ENCODE data around the gene ARMC6.
"Not testable (repeated sequence)": the region's sequence is repeated elsewhere in the genome, so short reads cannot be mapped to it uniquely, and the experiment has no call there.

The ARMC6 gene

DNA sequence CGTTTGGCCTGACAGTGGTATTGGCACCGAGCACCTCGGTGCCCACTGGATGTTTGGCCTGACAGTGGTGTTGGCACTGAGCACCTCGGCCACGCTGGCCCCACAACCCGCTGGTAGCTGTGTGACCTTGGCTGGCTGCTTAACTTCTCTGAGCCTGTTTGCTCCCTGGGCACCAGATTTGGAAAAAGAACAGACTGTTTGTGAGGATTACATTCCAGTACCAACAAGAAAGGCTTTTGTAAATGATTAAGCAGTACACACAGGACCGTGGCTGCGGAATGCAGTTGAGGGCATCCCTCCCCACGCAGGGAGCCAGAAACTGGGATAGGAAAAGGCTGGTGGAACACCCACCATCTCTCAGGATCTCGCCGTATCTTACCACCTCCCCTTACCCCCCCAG lies 62.3 kb downstream of the ARMC6 start:
- H3K27me3 ChIP-seq (replicated peaks; ENCODE audit: control insufficient read depth, insufficient read depth, low read length), result no peaks in the 10 kb centered on the region
- TF ChIP-seq, protein P1, sequence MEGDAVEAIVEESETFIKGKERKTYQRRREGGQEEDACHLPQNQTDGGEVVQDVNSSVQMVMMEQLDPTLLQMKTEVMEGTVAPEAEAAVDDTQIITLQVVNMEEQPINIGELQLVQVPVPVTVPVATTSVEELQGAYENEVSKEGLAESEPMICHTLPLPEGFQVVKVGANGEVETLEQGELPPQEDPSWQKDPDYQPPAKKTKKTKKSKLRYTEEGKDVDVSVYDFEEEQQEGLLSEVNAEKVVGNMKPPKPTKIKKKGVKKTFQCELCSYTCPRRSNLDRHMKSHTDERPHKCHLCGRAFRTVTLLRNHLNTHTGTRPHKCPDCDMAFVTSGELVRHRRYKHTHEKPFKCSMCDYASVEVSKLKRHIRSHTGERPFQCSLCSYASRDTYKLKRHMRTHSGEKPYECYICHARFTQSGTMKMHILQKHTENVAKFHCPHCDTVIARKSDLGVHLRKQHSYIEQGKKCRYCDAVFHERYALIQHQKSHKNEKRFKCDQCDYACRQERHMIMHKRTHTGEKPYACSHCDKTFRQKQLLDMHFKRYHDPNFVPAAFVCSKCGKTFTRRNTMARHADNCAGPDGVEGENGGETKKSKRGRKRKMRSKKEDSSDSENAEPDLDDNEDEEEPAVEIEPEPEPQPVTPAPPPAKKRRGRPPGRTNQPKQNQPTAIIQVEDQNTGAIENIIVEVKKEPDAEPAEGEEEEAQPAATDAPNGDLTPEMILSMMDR (IDR thresholded peaks at IDR 0.05; ENCODE audit: insufficient read depth, low read length, poor library complexity, severe bottlenecking), result no peak

DNA sequence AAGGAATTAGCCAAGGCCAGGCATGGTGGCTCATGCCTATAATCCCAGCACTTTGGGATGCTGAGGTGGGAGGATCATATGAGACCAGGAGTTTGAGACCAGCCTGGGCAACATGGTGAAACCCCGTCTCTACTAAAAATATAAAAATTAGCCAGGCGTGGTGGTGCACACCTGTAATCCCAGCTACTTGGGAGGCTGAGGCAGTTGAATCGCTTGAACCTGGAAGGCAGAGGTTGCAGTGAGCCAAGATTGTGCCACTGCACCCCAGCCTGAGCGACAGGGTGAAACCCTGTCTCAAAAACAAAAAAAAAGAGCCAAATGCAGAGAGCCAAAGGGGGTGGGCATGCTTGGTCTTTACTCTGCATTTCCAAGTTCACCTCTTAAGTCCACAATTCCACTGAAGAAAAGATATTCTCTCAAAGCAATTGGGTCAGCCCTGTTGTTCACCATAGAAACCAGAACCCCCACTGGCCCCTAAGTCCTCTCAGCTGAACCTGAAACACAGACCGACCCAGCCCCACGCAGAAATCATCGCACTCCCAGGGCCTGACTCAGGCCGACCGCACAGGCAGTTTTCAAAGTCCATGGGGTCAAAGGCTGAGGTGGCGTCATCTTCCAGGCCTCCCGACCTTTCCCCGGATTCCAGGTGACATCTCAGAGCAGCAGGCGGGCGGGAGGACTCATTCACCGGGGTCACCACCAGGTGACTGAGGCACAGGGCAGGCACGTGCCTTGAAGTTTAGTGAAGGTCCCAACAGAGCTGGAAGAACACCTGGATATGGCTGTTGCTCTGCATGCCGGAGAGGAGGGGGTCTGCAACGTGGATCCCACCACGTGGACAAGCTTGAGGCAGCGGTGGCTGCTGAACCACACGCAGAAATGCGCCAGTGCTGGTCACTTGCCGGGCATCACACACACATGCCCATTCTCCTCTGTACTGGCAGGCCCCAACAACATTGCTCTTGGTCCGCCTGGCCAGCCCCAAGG lies 63.5 kb downstream of the ARMC6 start:
- Histone ChIP-seq H3K4me3 (replicated peaks; ENCODE audit: low read depth, low read length) (no peak overlapping the region), H3K27me3 (replicated peaks; ENCODE audit: control insufficient read depth, insufficient read depth, low read length) (no peaks in the 10 kb centered on the region), H3K36me3 (ENCODE audit: control insufficient read depth, insufficient read depth, low read length) (peaks cover 14% of the 10 kb centered on the region)
- no peak for DNase-seq (ENCODE audit: extremely low read depth, insufficient read length)
- TF ChIP-seq, protein P1 (IDR thresholded peaks at IDR 0.05; ENCODE audit: insufficient read depth, low read length, poor library complexity, severe bottlenecking), result no peak

More for the DNA sequence above, 62.3 kb downstream of the ARMC6 start:
- Histone ChIP-seq H3K36me3 (ENCODE audit: control insufficient read depth, insufficient read depth, low read length) (peaks cover 11% of the 10 kb centered on the region), H3K4me3 (replicated peaks; ENCODE audit: low read depth, low read length) (no peak overlapping the region)
- no peak for DNase-seq (ENCODE audit: extremely low read depth, insufficient read length)

DNA sequence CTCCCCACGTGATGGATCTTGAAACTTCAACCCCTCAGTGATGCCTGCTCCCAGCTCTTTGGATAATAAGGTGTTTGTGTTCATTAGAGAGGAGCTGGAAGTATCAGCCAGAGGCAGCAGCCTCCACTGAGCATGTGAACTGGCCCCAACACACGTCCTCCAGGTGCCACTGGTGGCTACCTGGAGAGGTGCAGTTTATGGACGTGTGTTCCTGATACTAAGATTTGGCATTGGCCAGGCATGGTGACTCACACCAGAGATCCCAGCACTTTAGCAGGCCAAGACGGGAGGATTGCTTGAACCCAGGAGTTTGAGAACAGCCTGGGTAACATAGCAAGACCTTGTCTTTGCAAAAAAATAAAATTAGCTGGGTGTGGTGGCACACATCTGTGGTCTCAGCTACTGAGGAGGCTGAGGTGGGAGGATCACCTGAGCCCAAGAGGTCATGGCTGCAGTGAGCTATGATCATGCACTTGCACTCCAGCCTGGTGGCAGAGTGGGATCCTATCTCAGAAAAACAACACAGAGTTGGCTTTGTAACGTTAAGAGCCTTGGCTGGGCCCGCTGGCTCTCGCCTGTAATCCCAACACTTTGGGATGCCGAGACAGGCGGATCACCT lies 64.8 kb downstream of the ARMC6 start:
- Histone ChIP-seq H3K36me3 (ENCODE audit: control insufficient read depth, insufficient read depth, low read length) (peaks cover 14% of the 10 kb centered on the region), H3K27me3 (replicated peaks; ENCODE audit: control insufficient read depth, insufficient read depth, low read length) (no peaks in the 10 kb centered on the region), H3K4me3 (replicated peaks; ENCODE audit: low read depth, low read length) (no peak overlapping the region)
- DNase-seq (ENCODE audit: extremely low read depth, insufficient read length), result no peak
- TF ChIP-seq, protein P1 (IDR thresholded peaks at IDR 0.05; ENCODE audit: insufficient read depth, low read length, poor library complexity, severe bottlenecking), result no peak

DNA sequence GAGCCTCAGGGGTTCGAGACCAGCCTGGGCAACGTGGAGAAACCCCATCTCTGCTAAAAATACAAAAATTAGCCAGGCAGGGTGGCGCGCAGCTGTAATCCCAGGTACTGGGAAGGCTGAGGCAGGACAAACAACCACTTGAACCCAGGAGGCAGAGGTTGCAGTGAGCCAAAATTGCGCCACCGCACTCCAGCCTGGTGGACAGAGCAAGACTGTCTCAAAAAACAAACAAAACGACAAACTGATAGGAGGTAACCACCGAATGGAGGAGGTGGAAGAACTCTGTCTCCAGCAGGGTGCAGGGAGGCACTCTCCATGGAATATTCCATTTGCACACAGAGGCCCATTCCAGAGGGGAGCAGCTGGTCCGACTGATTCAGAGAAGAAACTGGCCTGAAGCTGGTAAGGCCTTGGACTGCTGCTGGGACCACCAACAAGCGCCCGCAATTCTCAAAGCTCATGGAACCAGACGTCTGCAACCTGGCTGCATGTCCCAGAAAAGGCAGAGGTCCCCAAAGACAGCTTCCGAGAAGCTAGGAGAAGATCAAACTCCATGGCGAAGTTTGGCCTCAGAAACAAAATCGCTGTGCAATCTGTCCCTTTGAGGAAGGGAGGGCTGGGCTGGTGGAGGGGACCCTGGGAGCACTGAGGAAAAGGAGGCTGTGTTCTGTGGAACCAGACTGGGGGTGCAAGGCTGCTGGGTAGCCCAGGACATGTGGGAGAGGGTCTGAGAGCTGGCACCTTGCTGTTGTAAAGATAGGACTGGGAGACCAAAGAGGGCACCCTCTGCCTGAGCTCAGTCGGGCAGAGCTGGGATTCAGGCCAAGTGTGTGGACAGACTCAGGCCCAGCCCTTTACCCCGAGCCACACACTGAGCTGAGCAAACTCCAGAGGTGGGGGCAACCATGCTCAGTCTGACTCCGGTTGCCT lies 65.6 kb downstream of the ARMC6 start:
- no peaks in the 10 kb centered on the region for H3K27me3 ChIP-seq (replicated peaks; ENCODE audit: control insufficient read depth, insufficient read depth, low read length)
- H3K36me3 ChIP-seq (ENCODE audit: control insufficient read depth, insufficient read depth, low read length), result peaks cover 14% of the 10 kb centered on the region
- TF ChIP-seq, protein P1 (IDR thresholded peaks at IDR 0.05; ENCODE audit: insufficient read depth, low read length, poor library complexity, severe bottlenecking), result no peak
- no peak for DNase-seq (ENCODE audit: extremely low read depth, insufficient read length)
- H3K4me3 ChIP-seq (replicated peaks; ENCODE audit: low read depth, low read length), result no peak overlapping the region

DNA sequence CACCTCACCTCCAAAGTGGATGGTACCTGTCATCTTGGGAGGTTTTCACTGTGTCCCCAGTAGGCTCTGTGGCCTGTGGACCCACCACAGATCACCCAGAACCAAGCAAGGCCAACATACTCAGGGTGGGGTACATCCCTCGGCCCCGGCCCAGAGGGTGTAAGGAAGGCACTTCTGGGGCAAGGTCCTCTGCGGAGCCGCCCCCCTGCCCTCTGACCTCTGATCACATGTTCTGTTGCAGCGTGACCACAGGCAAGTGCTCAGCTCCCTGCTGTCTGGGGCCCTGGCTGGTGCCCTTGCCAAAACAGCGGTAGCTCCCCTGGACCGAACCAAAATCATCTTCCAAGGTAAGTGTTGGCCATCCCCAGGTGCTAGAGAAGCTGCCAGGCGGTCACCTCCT lies 68.1 kb downstream of the ARMC6 start:
- Histone ChIP-seq H3K4me3 (replicated peaks; ENCODE audit: low read depth, low read length) (no peak overlapping the region), H3K27me3 (replicated peaks; ENCODE audit: control insufficient read depth, insufficient read depth, low read length) (no peaks in the 10 kb centered on the region), H3K36me3 (ENCODE audit: control insufficient read depth, insufficient read depth, low read length) (peaks cover 14% of the 10 kb centered on the region)
- DNase-seq (ENCODE audit: extremely low read depth, insufficient read length), result no peak
- TF ChIP-seq, protein P1 (IDR thresholded peaks at IDR 0.05; ENCODE audit: insufficient read depth, low read length, poor library complexity, severe bottlenecking), result no peak

DNA sequence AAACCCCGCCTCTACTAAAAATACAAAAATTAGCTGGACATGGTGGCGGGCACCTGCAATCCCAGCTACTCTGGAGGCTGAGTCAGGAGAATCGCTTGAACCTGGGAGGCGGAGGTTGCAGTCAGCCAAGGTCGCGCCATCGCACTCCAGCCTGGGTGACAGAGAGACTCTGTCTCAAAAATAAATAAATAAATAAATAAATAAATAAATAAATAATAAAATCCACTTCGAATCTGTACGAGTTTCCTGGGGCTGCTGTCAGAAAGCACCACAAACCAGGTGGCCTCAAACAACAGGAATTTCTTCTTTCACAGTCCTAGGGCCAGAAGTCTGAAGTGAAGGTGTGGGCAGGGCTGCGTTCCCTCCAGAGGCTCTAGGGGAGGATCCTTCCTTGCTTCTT lies 69.2 kb downstream of the ARMC6 start:
- H3K36me3 ChIP-seq (ENCODE audit: control insufficient read depth, insufficient read depth, low read length); H3K27me3 ChIP-seq (replicated peaks; ENCODE audit: control insufficient read depth, insufficient read depth, low read length); DNase-seq (ENCODE audit: extremely low read depth, insufficient read length); H3K4me3 ChIP-seq (replicated peaks; ENCODE audit: low read depth, low read length): not testable (repeated sequence)

Measured in GM06990 (cell line).